C4-2B (cell line): ENCODE data around the gene ADSS2.
A peak's percentile ranks its signal among the peaks of the same experiment; 100 is the strongest.
"Not testable (repeated sequence)": the region's sequence is repeated elsewhere in the genome, so short reads cannot be mapped to it uniquely, and the experiment has no call there.

Source experiments
- H3K27ac ChIP-seq: fragments of 450-650 bp; 2 replicates; pipeline ENCODE4 v1.5.1; 2017
- CTCF ChIP-seq: fragments of 450-650 bp; conservative IDR thresholded peaks from 2 replicates; pipeline ENCODE4 v1.5.1; 2017; ENCODE audit warnings: mild to moderate bottlenecking
- ZFX ChIP-seq: fragments of 450-650 bp; IDR thresholded peaks from 2 replicates; pipeline ENCODE4 v1.6.1; 2017

The ADSS2 gene

GRCh38 chr1:244371242-244372141 lies 80.2 kb downstream of the ADSS2 start:
- TF ChIP-seq CTCF (no peak), ZFX (no peak)
- H3K27ac ChIP-seq: no peak overlapping the region

GRCh38 chr1:244370060-244370637 lies 81.6 kb downstream of the ADSS2 start:
- TF ChIP-seq ZFX: no peak
- TF ChIP-seq CTCF: no peak
- H3K27ac ChIP-seq: peak overlapping the region; percentile 6; the same call in 1 of the 2 replicates

GRCh38 chr1:244369256-244370057 lies 82.3 kb downstream of the ADSS2 start:
- peak overlapping the region; percentile 6; the same call in 1 of the 2 replicates for H3K27ac ChIP-seq
- TF ChIP-seq ZFX (no peak), CTCF (no peak)

GRCh38 chr1:244368279-244368678 lies 83.4 kb downstream of the ADSS2 start:
- H3K27ac ChIP-seq: no peak overlapping the region
- TF ChIP-seq ZFX (no peak), CTCF (no peak)

- no peak overlapping the region for H3K27ac ChIP-seq
- TF ChIP-seq CTCF (no peak), ZFX (no peak)
Measured at GRCh38 chr1:244367399-244368114, 84.2 kb downstream of the ADSS2 start.

GRCh38 chr1:244365809-244366208 lies 85.9 kb downstream of the ADSS2 start:
- no peak overlapping the region for H3K27ac ChIP-seq
- TF ChIP-seq CTCF (no peak), ZFX (no peak)

GRCh38 chr1:244365262-244365661 lies 86.4 kb downstream of the ADSS2 start:
- H3K27ac ChIP-seq: not testable (repeated sequence)
